ENCODE results near the gene DOP1A. TPM values are rescaled to one million over a fixed set of nuclear protein-coding genes. Genes with fewer than 3 reads are reported as not detected.

The DOP1A gene
- total RNA-seq, 4 donors from 2014 or later = 52.5 to 59.9 (median 58.0) TPM

DNA sequence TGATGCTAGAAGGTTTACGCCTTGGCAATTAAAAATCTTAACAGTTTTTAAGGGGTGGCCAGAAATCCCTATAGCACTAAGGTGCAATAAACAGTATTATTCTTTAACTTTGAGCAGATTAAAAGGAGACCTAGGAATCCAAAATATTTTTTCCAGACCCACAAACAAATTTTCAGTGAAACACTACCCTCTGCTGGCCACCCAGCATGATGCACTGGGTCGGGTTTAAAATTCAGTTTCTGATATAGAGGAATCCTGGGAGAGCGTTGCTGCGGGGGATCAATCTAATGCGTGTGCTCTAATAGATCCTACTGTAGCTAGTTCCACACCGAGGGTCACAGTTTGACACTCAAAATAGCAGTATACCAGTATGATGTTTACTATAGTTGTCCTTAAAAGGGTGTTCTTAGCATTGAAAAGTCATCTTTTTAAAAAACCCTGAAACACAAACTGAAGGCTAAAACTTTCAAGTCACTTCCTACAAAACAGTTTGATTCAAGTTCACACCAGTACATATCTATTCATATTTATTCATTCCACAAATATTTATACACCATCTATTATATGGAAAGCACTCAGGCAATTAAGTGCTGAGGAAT is 12.0 kb upstream of the DOP1A start:
- TF ChIP-seq POLR2A (IDR thresholded peaks at IDR 0.05) (no peak), CTCF (IDR thresholded peaks at IDR 0.05) (peak; percentile 63 to 78 (median 72))
- Histone ChIP-seq H3K36me3 (no peaks in the 10 kb centered on the region), H3K27ac (no peak overlapping the region), H3K9me3 (no peaks in the 10 kb centered on the region), H3K4me1 (no peaks in the 10 kb centered on the region), H3K4me3 (no peak overlapping the region), H3K27me3 (no peaks in the 10 kb centered on the region)
- peak in 1 of 3 donors; percentile 60 for DNase-seq

- H3K9me3 ChIP-seq = no peaks in the 10 kb centered on the region
- no peaks in the 10 kb centered on the region for H3K27me3 ChIP-seq
- H3K36me3 ChIP-seq = no peaks in the 10 kb centered on the region
- no peak overlapping the region for H3K4me3 ChIP-seq
- no peaks in the 10 kb centered on the region for H3K4me1 ChIP-seq
- peak in 2 of 3 donors; percentile 19 to 64 for DNase-seq
- TF ChIP-seq CTCF (IDR thresholded peaks at IDR 0.05) = peak in 5 of 6 experiments; percentile 17 to 63 (median 53)
- no peak for TF ChIP-seq POLR2A (IDR thresholded peaks at IDR 0.05)
- no peak overlapping the region for H3K27ac ChIP-seq
These were observed 9.7 kb upstream of the DOP1A start for GRCh38 chr6:83057705-83058321.

- Histone ChIP-seq H3K36me3 (no peaks in the 10 kb centered on the region), H3K4me1 (no peaks in the 10 kb centered on the region), H3K9me3 (no peaks in the 10 kb centered on the region), H3K27me3 (no peaks in the 10 kb centered on the region), H3K4me3 (no peak overlapping the region), H3K27ac (no peak overlapping the region)
- TF ChIP-seq CTCF (IDR thresholded peaks at IDR 0.05) = no peak
- no peak for TF ChIP-seq POLR2A (IDR thresholded peaks at IDR 0.05)
- DNase-seq = no peak
These were observed 6.3 kb upstream of the DOP1A start for GRCh38 chr6:83061190-83061589.

DNA sequence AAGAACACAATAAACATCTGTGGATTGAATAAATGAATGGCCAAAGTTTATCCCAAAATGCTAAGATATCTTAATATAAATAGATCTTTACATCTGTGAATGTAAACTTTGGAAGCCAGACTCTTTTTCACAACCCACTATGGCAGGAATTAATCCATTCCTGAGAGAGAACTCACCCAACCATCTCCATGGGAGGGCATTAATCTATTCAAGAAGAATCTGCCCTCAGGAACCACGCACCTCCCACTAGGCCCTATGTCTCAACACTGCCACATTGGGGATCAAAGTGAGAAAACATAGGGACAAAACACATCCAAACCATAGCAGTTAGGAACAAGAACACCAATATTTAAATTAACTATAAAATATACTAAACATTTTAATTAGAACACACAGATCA is 5.2 kb upstream of the DOP1A start:
- H3K9me3 ChIP-seq = no peaks in the 10 kb centered on the region
- no peak for DNase-seq
- no peak overlapping the region for H3K4me3 ChIP-seq
- no peaks in the 10 kb centered on the region for H3K27me3 ChIP-seq
- no peaks in the 10 kb centered on the region for H3K4me1 ChIP-seq
- H3K36me3 ChIP-seq = no peaks in the 10 kb centered on the region
- no peak overlapping the region for H3K27ac ChIP-seq
- TF ChIP-seq CTCF (IDR thresholded peaks at IDR 0.05) = no peak
- no peak for TF ChIP-seq POLR2A (IDR thresholded peaks at IDR 0.05)

DNA sequence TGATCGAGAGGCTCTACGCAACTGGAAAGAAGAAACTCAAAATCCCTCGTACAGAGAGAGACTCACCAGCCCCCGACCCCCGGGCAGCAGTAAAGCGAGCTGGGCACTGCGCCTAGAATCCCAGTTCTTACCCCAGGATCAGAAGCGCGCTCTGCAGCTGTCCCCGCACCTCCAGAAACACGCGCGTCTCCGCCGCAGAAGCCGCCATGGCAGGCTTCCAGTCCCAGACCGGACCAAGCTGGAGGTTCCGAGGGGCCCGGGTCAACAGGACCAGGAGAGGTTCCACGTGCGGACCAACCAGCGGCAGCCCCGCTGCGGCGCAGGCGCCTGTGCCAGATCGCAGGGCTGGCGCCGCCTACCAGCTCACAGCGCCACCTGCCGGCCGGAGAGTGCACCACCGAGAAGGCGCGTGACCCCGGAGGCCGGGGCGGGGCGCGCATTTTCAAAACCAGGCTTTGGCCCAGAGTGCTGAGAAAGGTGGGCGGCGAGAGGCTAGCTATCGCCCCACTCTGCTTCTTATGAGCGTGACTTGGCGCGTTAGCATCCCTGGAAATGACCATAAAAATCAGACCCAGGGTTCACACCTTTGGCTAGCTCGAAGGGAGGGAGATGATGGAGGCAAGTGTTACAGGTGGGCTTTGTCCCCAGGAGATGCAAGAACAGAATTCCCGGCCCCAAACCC is 1.8 kb upstream of the DOP1A start, which contains the start of gene UBE3D:
TSS of gene UBE3D (minus strand) at position 331 of the 682 bp plus-strand sequence. CDS start at position 208, 123 bp downstream.
- H3K27ac ChIP-seq = peak within 1 kb of the TSS; percentile 13 to 76 (median 16)
- H3K27me3 ChIP-seq = no peaks in the 10 kb centered on the region
- no peaks in the 10 kb centered on the region for H3K36me3 ChIP-seq
- H3K9me3 ChIP-seq = no peaks in the 10 kb centered on the region
- peak within 1 kb of the TSS; percentile 57 to 79 (median 68) for H3K4me3 ChIP-seq
- H3K4me1 ChIP-seq = peaks cover 0 to 7% (median 0%) of the 10 kb centered on the region in 4 donors
- TF ChIP-seq POLR2A (IDR thresholded peaks at IDR 0.05) = peak; percentile 25 to 30
- peak; percentile 96 to 99 (median 97) for TF ChIP-seq CTCF (IDR thresholded peaks at IDR 0.05)
- peak; percentile 91 to 96 (median 95) for DNase-seq

Data from Peyer's patch (tissue), 4 donors.